GM12865 (cell line): ENCODE results near the gene TBC1D22A.
"Not testable (repeated sequence)": the region's sequence is repeated elsewhere in the genome, so short reads cannot be mapped to it uniquely, and the experiment has no call there.

Experiments
- DNase-seq: peaks from one replicate; pipeline ENCODE4 v3.0.0; 2010; ENCODE audit warnings: low read depth
- H3K4me3 ChIP-seq: 2 replicates; pipeline ENCODE4 v1.5.1; 2011; ENCODE audit warnings: mild to moderate bottlenecking, low read depth, low read length, control low read depth
- CTCF ChIP-seq: IDR thresholded peaks from 2 replicates; pipeline ENCODE4 v1.5.1; 2011; ENCODE audit warnings: low read length, control low read depth, low read depth, inconsistent platforms; ENCODE audit not compliant: insufficient read depth; ENCODE audit errors: missing control alignments

The TBC1D22A gene

GRCh38 chr22:46732041-46732379 is 30.4 kb upstream of the TBC1D22A start:
- TF ChIP-seq CTCF = no peak
- DNase-seq = no peak
- no peak overlapping the region for H3K4me3 ChIP-seq

- no peak overlapping the region for H3K4me3 ChIP-seq
- TF ChIP-seq CTCF = no peak
- no peak for DNase-seq
Observed at GRCh38 chr22:46732513-46732912, 29.9 kb upstream of the TBC1D22A start.

- not testable (repeated sequence) for DNase-seq, H3K4me3 ChIP-seq
Observed at GRCh38 chr22:46734213-46734722, 28.2 kb upstream of the TBC1D22A start.

- peak; percentile 88 for DNase-seq
Observed at GRCh38 chr22:46734830-46735453, 27.5 kb upstream of the TBC1D22A start.

GRCh38 chr22:46735747-46736608 is 26.5 kb upstream of the TBC1D22A start:
- peak overlapping the region; percentile 83 for H3K4me3 ChIP-seq
- no peak for TF ChIP-seq CTCF
- peak; percentile 21 for DNase-seq

More at GRCh38 chr22:46734830-46735453, 27.5 kb upstream of the TBC1D22A start:
- TF ChIP-seq CTCF = no peak
- peak overlapping the region; percentile 83 for H3K4me3 ChIP-seq

- DNase-seq = no peak
- no peak for TF ChIP-seq CTCF
- peak overlapping the region; percentile 83 for H3K4me3 ChIP-seq
Observed at GRCh38 chr22:46736705-46737104, 25.7 kb upstream of the TBC1D22A start.

- H3K4me3 ChIP-seq = peak overlapping the region; percentile 83
- TF ChIP-seq CTCF = no peak
- DNase-seq = peak; percentile 78
Observed at GRCh38 chr22:46737105-46737975, 25.1 kb upstream of the TBC1D22A start.
